CD4-positive, alpha-beta T cell treated with Interleukin-1 beta for 1 hour (primary cell): ENCODE measurements around the gene TLK2.
"Not testable (repeated sequence)": the region's sequence is repeated elsewhere in the genome, so short reads cannot be mapped to it uniquely, and the experiment has no call there.

Source experiments
- DNase-seq, 2 donors: peaks; one replicate each; pipeline ENCODE4 v3.0.0-alpha.2; 2020 to 2022

TLK2 gene

DNA sequence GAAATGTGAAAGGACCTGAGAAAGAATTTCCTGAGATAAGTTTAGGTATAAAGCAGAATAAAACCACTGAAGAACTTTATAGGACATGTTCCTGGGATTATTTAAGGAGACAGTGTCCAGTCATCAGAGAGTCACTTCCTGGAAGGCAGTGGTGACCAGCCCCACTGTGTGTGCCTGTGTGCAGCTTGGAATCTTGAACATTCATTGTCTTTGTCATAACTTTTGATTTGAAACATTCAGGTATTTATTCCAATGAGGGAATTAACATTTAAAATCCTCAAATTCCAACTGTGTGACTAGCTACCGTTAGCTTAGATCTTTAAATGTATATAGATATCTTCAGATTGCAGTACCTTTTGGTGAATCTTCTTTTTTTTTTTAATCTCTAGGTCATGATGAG lies 87.2 kb downstream of the TLK2 start:
- no peak for DNase-seq

DNA sequence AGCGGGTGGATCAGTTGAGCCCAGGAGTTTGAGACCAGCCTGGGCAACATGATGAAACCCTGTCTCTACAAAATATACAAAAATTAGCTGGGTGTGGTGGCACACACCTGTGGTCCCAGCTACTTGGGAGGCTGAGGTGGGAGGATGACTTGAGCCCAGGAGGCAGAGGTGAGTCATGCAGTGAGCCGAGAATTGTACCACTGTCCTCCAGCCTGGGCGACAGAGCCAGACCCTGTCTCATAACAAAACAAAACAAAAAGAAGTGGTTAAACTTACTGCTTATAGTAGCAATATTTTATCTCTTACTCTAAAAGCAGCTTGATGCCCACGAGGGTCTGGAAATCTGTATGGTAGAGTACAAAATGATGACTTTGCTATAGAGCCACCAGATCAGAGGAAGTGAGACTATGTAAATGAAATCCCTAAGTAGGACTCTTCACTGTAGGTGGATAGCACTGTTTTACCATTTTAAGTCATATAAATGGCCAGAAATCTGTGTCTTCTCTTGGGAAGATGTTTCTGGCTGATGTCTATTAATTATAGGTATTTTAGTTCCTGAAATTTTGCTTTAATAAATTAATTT lies 88.5 kb downstream of the TLK2 start:
- no peak for DNase-seq

DNA sequence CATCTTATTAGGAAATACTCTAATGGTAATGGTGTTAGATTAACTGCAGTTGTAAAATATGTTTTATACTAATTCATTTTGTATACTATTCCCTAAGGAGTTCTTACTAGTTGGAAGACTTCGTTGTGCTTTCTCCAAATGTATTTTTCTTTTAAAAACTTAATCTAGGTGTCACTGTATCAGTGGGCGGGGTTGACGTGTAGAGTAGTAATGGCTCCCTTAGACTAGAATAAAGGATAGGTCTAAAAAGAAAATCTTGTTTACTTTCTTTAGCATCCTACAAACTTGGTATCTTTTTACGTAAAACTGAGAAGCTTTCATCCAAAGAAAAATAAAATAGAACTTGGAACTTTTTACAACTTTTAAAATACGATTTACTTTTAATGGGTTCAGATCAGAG lies 93.9 kb downstream of the TLK2 start:
- no peak for DNase-seq

DNA sequence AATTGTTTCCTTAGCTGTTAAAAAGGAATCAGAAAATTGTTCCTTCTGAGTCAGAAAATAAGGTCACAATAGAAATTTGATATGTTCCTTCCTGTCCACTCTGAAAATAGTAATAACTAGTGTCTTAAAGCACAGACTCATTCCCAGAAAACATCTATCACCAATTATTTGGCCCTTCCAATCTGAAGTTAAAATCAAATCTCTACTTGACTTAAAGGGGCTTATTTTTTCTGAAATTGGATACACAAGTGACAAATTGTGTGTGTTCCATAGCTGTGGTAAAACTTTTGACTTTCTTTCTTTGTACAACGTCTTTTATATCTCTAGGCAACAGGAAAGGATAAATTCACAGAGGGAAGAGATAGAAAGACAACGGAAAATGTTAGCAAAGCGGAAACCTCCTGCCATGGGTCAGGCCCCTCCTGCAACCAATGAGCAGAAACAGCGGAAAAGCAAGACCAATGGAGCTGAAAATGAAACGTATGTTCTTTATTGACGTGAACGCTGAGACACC lies 94.3 kb downstream of the TLK2 start:
- no peak for DNase-seq

DNA sequence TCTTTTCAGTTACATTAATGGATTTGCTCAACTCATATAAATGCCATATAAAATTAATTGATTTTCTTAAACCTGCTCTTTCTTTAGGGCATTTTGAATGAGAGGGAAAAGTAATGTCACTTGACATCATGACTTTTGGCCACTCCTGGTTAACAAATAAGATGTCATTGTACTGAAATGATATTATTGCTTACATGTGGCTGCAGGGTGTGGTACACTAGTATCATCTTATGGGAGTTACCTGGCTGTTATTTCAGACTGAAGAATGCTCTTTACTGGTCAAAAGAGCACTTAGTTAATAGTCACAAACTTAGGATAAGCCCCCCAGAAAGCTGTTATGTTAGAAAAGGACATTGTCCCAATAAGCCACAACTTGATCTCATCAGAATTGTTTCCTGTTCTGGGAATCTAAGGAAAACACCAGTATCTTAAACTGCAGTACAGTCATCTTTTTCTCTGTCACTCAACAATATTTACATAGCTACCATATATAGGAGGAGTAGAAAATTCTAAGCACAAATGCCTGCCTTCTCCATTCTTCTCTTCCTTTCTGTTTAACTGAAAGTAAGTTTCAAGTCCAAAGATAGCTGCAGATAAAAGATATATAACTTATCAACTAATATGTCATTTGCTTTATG lies 95.0 kb downstream of the TLK2 start:
- DNase-seq: no peak

DNA sequence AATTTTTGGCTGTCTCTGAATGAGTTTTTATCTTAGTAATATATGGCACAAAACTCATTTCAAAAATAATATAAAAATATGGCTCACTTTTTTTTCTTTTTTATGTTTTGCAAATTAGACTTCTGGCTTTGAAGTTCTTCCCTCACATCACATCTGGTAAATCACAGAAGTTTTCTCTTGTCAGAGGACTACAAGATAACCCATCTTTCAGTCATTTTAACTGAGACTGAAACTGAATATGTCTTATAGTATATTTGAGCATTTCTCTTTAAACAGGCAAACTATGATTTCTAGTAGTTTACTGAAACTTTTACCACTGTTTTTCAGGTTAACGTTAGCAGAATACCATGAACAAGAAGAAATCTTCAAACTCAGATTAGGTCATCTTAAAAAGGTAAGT lies 97.8 kb downstream of the TLK2 start:
- DNase-seq: no peak

DNA sequence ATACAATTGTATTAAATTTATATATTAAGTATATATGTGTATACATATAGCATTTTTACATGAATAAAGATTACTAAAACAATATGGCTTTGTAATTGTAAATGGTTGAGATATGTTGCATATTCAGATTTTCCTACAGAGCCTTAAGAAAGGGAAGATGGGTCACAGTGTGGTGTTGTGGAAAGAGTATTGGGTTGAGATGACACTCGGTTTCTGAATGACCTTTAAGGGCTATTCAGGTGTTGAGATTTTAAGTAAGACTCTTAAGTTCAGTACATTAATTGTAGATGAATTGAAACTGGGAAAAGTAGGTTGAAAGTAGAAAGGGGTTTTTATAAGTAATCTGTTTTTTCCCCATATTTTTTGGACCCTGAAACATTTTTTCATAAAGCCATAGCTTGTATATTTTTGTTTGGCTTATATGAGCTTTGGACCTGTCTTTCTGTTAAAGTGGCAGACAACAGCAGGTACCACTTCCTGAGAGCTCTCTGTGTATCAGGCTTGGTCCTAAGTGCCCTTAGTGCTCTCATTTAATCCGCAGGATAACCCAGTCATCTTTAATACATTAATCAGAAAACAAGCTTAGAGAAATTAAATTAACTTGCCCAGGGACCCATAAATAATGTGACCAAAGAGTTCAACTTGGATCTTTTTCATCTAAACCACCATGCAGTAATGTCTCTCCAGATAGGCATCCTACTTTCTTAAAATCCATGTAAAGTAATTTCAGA lies 100.3 kb downstream of the TLK2 start:
- DNase-seq: no peak

DNA sequence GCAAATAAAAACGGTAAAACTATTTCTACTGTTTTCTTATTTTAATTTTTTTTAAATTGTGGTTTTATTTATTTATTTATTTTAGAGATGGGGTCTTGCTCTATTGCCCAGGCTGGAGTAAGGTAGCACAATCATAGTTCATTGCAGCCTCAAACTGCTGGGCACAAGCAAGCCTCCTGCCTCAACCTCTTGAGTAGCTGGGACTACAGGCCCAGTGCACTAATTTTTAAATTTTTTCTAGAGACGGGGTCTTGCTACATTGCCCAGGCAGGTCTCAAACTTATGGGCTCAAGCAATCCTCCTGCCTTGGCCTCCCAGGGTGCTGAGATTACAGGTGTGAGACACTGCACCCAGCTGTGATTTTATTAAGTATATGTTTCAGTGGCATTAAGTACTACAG lies 102.3 kb downstream of the TLK2 start:
- DNase-seq: no peak

DNA sequence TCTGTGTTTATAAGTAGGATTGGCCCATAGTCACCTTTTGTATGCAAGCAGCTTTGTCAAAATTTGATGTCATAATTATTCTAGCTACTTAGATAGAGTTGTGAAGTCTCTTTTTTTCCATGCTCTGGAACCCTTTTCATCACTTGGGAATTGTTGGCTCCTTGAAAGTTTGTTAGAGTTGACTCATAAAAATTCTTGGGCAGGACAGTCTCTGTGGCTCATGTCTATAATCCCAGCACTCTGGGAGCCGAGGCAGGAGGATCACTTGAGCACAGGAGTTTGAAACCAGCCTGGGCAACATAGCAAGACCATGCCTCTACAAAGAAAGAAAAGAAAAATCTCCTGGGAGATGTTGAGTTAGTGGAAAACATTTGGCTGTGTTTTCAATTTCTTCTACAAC lies 103.1 kb downstream of the TLK2 start:
- DNase-seq: no peak

DNA sequence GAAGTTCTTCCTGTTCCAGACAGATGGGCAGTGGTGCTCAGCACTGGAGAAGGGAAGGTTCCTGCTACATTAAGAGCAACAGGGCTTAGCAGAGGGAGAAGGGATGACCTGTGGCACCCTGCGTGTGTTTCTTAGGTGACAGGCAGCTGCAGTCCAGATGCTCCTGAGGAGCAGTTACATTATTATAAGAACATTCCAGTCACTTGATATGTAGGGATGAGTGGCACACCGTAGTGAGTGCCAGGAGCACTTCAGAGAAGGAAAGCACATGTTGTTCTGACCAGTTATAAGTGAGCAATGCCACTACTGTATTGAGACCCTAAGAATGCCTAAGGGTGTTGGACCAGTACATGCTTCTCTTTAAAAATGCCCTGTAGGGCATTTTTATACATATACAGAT lies 108.9 kb downstream of the TLK2 start:
- no peak for DNase-seq

DNA sequence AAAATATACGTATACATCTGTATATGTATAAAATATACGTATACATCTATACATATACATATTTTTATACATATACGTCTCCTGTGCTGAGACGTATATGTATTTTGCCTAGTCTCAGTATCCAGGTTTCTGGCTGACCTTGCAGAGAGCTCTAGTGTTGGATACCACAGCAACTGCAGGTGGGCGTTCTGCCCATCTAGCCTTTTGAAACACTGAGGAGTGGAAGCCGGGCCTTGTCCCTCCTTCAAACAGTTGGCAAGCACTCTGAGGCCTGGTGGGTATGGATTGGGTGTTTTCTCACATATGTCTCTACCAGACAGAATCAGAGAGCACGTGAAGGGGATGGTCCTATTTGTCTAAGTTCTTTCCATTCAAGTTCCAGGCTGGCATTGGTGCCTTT lies 109.5 kb downstream of the TLK2 start:
- DNase-seq: no peak

DNA sequence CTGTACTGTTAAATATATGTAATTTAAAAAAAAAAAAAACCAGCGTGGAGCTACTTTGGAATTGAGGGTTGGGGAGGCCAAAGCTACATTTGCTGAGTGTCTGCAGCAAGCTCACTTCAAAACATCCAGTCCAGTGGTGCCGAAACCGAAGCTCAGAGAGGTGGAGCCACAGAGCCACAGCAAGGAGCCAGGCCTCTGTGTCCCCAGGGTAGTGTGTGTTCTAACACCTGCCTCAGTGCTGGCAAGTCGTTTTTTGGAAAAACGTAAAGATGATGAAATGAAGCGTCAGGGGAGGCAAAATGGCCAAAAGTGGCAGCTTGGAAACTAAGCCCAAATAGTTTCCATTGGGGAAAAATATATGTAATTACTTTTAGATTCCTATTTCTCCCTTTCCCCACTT lies 112.7 kb downstream of the TLK2 start:
- no peak for DNase-seq

DNA sequence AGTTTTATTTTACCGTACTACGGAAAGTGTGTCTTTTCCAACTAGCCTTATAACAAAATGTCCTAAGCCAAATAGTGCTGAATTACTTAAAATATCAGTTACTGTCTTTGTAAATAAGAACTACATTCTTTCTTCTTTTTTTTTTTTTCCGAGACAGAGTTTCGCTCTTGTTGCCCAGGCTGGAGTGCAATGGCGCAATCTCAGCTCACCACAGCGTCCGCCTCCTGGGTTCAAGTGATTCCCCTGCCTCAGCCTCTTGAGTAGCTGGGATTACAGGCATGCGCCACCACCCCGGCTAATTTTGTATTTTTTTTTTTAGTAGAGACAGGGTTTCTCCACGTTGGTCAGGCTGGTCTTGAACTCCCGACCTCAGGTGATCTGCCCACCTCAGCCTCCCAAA lies 113.2 kb downstream of the TLK2 start:
- DNase-seq: not testable (repeated sequence)

DNA sequence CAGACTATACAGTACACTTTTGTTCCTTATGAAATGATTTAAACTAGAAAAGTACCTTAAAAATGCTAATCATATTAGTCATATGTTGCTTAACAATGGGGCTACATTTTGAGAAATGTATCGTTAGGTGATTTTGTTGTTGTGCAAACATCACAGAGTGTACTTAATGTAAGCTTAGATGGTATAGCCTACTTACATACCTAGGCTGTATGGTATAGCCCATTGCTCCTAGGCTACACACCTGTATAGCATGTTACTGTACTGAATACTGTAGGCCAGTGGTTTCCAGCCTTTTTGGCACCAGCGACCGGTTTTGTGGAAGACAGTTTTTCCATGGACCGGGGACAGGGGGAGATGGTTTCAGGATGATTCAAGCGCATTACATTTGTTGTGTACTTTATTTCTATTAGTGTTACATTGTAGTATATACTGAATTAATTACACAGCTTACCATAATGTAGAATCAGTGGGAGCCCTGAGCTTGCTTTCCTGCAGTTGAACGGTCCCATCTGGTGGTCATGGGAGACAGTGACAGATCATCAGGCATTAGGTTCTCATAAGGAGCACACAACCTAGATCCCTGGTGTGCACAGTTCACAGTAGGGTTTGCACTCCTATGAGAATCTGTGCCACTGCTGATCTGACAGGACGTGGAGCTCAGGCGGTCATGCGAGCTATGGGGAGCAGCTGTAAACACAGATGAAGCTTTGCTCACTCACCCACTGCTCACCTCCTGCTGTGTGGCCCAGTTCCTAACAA lies 113.9 kb downstream of the TLK2 start:
- DNase-seq: no peak

DNA sequence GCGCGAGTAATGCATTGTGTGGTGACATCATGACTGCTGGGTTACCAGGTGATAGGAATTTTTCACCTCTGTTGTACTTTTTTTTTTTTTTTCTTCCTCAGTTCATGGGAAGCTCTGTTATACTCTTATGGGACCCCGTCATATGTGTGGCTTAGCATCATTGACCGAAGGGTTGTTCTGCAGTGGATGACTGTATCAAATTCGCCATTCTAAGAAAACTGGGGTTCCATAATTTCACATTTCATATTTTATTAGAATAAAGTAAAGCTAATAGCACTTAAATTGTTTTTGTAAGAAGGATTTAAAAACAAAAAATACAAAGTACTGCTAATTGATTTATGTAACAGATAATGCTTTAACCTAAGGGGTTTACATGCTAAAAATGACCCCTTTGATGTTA lies 116.9 kb downstream of the TLK2 start:
- DNase-seq: no peak

DNA sequence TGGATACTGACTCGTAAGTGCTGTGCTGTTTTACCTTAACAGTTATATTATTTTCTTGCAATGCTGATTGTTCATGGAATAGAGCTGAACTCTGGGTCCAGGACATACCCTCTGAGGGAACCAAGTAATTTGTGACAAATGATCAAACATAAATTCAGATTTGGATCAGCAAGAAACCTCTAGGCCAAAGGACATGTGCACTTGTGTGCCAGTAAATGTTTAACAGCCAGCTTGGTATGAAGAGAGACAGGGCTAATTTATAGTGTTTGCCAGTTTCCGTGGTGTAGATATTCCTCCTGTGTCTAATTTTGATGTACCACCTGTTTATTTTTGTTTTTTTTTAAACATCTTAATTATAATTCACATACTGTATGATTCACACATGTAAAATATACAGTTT lies 118.0 kb downstream of the TLK2 start:
- DNase-seq: no peak

DNA sequence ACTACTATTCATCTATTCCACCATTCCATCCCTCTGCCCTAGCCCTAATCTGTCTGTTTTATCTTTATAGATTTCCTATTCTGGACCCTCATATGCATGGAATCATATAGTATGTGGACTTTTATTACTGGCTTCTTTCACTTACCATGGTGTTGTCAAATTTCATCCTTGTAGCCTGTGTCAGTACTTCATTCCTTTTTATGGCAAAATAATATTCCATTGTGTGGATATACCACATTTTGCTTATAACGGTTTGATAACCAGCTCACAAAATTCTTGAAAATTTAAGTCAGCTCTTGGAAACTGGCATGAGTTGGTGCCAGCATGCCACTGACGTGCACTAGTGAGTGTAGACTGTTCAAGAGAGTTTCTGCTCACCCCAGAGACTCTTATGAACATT lies 118.5 kb downstream of the TLK2 start:
- no peak for DNase-seq

DNA sequence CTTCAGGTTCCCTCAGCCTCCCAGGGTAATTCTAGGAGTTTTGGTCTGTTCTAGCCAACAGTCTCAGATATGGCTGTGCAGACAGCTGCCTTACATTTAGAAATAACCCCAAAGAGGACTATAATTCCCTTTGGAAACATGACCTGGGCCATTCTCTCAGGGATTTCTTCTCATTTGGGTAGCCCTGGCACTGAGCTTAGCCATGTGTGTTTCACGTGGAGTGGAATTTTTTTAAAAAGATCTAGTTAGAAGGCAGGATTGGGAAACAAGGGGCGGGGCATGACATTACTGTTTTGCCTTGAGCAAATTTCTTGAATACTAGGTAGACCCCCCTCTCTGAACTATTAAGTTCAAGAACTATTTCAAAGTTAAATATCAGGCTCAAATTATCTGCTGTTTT lies 119.3 kb downstream of the TLK2 start:
- no peak for DNase-seq

DNA sequence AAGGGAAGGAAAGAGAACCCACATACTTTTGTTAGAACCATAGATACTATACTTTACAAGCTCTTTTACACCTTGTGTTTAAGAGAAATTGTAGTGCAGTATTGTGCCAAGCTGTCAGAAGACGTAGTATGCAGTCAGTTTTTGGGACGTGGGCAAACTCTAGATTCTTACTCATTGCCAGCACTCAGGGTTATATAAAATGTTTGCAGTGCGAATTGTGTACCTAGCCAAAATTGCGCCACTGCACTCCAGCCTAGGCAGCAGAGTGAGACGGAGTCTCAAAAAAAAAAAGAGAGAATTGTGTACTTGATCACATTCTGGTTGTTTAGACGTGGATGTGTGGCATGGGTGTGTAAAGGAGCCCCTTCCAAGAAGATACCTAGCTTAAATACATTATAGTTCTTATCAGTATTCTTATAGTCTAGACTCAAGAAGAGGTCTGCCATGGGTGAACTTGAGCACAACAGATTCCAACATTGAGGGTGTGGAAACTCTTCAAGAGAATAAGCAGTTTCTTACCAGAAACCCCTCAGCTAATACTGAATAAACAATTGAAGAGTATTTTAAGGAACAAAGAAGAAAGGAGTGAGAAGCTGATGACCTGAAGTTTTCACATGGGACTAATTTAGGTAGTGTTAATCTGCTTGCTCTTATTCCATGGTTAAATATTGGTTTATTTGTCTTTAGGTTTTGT lies 121.5 kb downstream of the TLK2 start:
- no peak for DNase-seq

DNA sequence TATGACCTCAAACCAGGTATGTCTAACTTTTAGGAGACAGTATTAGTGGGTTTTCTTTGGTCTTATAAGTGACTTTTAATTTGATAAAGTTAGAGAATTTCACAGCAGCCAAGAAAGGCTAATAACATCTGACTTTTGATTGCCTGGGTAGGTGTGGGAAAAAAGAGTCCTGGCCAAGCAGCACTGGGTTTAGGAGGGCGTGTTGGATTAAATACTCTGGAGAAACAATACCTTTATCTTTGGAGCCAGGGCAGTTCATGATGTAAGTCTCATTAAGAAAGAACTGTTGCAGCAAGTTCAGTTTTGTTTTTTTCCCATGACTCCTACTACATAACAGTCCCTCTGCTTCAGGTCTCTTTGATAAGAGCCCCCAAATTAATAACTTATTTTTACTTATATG lies 122.2 kb downstream of the TLK2 start:
- no peak for DNase-seq

DNA sequence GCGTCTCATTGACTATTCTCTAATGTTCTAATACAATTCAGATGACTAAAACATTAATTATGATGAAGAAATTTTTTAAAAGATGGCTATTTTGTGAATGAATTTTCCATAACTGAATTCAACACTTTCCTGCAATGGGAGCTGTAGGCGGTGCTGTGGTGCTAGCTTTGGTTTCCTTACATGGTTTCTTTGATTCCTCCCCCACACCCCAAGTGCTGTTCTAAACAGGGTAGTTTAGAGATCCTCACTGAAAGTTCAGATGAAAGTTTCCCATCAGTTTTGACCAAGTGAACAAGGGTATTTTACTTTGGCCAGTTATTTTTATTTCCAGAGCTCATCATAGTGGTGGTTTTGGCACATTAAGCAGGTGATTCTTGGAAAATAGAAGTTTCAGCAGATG lies 122.8 kb downstream of the TLK2 start:
- DNase-seq: no peak

DNA sequence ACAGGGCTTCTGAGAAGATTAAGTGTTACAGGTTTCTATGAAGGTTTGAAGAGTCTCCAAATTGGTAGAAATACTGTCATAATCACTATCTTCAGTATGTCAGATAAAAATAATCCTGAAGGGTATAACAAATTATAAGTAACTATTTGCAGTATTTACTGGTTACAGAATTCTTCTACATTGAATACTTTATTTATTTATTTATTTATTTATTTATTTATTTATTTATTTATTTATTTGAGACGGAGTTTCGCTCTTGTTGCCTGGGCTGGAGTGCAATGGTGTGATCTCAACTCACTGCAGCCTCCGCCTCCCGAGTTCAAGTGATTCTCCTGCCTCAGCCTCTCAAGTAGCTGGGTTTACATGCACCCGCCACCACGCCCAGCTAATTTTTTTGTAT lies 125.2 kb downstream of the TLK2 start:
- not testable (repeated sequence) for DNase-seq

DNA sequence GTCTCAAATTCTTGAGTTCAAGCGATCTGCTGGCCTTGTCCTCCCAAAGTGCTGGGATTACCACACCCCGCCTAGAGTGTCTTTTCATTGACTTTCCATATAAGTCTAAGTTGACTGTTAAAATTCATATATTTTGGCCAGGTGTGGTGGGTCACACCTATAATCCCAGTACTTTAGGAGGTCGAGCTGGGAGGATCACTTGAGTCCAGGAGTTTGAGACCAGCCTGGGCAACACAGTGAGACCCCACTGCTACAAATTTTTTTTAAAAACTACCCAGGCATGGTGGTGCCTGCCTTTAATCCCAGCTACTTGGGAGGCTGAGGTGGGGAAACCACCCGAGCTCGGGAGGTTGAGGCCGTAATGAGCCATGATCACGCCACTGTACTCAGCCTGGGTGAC lies 127.0 kb downstream of the TLK2 start:
- no peak for DNase-seq
